Chondrocyte (in vitro differentiated cells): Measurements from ENCODE around the gene GABBR2. TPM values are rescaled to one million over a fixed set of nuclear protein-coding genes. Genes with fewer than 3 reads are reported as not detected.
A peak's percentile ranks its signal among the peaks of the same experiment; 100 is the strongest.

ENCODE experiments used
- DNase-seq: peaks from one replicate; pipeline ENCODE4 v3.0.0; 2021; ENCODE audit warnings: mixed read lengths, low spot score
- H3K27ac Mint-ChIP-seq: one replicate; pipeline ENCODE4 v1.8.0; 2021; ENCODE audit warnings: mild to moderate bottlenecking, moderate library complexity, mixed read lengths; ENCODE audit not compliant: unreplicated experiment
- H3K27me3 Mint-ChIP-seq: 2 replicates; pipeline ENCODE4 v1.8.0; 2021; ENCODE audit warnings: low read depth, mixed read lengths
- H3K36me3 Mint-ChIP-seq: 2 replicates; pipeline ENCODE4 v1.8.0; 2021; ENCODE audit warnings: low read depth, mixed read lengths
- H3K4me1 Mint-ChIP-seq: 2 replicates; pipeline ENCODE4 v1.8.0; 2021; ENCODE audit warnings: low read depth, mild to moderate bottlenecking, mixed read lengths
- H3K4me3 Mint-ChIP-seq: one replicate; pipeline ENCODE4 v1.8.0; 2021; ENCODE audit warnings: mild to moderate bottlenecking, moderate library complexity, mixed read lengths; ENCODE audit not compliant: unreplicated experiment
- H3K9me3 Mint-ChIP-seq: 2 replicates; pipeline ENCODE4 v1.8.0; 2021; ENCODE audit warnings: low read depth, mixed read lengths
- total RNA-seq: library from RNA; stranded (reverse); gene quantifications from 3 replicates; pipeline ENCODE4 v1.2.1, GENCODE V29; 2021
- TF ChIP-seq, protein P1 (sequence below): fragments of 200-600 bp; sonication (generic); IDR thresholded peaks from 2 replicates; pipeline ENCODE4 v1.5.0; 2021; ENCODE audit warnings: antibody characterized with exemption, mild to moderate bottlenecking, moderate library complexity

GABBR2 gene
- total RNA-seq, 1 donor from 2014 or later: 0.12 TPM

DNA sequence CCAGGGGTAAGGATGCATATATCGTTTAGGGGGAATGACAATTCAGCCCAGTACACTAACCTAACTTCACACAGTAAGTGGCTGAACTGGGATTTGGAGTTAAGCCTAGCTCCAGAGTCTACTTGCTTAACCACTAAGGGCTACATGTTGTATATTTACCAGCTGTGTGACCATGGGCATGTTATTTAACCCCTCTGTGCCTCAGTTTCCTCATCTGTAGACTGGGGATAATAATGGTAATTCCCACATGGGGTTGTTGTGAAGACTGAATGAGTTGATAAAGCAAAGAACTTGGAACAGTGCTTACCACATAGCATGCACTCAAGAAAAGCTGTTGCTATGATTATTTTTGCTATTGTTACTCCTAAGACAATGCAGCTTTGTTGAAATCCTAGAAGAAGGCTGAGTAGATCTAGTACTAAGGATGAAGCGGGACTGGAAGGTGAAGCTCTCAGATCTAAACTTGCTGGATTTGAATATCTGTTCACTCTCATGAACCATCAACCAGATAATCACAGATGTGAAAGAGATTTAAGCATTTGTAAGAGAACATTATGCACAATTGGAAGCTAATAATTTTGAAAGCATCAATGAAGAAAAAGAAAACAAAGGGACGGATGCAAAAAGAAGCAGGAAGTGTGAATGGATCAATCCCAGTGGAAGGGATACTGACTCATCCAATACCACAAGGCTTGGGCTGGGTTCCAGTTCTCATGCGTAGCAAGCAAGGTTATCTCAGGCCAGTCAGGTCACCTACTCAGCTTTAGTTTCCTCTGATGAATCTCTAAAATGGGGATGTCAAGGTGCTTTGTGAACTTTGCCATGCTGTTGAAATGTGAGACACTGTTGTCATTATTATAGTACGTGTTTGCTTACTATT lies 374.8 kb downstream of the GABBR2 start:
- Mint-ChIP-seq H3K4me1 (no peaks in the 10 kb centered on the region), H3K4me3 (no peak overlapping the region)
- no peak for DNase-seq

DNA sequence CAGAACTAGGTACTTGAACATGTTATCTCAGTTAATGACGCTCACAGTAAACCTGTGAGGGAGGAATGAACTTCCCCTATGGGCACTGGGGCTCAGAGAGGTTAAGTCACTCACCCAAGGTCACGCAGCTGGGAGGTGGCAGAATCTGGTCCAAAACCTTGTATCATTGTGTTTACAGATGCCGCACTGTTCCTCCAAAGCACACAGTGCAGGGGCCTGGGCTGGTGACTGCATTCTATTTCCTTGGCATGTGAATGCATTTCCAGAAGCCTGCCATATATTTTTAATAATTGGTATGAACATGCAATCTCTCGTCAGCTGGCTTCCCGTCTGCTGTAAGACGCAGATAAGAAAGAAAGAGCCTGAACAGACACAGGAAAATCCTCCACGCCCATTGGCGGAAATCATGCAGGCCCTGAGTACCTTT lies 376.3 kb downstream of the GABBR2 start:
- Mint-ChIP-seq H3K27ac (no peak overlapping the region), H3K4me3 (no peak overlapping the region), H3K4me1 (no peaks in the 10 kb centered on the region), H3K27me3 (peaks cover 30% of the 10 kb centered on the region), H3K9me3 (peaks cover 2% of the 10 kb centered on the region), H3K36me3 (no peaks in the 10 kb centered on the region)
- no peak for DNase-seq
- TF ChIP-seq, protein P1, sequence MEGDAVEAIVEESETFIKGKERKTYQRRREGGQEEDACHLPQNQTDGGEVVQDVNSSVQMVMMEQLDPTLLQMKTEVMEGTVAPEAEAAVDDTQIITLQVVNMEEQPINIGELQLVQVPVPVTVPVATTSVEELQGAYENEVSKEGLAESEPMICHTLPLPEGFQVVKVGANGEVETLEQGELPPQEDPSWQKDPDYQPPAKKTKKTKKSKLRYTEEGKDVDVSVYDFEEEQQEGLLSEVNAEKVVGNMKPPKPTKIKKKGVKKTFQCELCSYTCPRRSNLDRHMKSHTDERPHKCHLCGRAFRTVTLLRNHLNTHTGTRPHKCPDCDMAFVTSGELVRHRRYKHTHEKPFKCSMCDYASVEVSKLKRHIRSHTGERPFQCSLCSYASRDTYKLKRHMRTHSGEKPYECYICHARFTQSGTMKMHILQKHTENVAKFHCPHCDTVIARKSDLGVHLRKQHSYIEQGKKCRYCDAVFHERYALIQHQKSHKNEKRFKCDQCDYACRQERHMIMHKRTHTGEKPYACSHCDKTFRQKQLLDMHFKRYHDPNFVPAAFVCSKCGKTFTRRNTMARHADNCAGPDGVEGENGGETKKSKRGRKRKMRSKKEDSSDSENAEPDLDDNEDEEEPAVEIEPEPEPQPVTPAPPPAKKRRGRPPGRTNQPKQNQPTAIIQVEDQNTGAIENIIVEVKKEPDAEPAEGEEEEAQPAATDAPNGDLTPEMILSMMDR: no peak

More for the DNA sequence above, 374.8 kb downstream of the GABBR2 start:
- Mint-ChIP-seq H3K9me3 (peaks cover 7% of the 10 kb centered on the region), H3K36me3 (no peaks in the 10 kb centered on the region), H3K27me3 (peaks cover 36% of the 10 kb centered on the region), H3K27ac (no peak overlapping the region)
- TF ChIP-seq, protein P1: no peak

DNA sequence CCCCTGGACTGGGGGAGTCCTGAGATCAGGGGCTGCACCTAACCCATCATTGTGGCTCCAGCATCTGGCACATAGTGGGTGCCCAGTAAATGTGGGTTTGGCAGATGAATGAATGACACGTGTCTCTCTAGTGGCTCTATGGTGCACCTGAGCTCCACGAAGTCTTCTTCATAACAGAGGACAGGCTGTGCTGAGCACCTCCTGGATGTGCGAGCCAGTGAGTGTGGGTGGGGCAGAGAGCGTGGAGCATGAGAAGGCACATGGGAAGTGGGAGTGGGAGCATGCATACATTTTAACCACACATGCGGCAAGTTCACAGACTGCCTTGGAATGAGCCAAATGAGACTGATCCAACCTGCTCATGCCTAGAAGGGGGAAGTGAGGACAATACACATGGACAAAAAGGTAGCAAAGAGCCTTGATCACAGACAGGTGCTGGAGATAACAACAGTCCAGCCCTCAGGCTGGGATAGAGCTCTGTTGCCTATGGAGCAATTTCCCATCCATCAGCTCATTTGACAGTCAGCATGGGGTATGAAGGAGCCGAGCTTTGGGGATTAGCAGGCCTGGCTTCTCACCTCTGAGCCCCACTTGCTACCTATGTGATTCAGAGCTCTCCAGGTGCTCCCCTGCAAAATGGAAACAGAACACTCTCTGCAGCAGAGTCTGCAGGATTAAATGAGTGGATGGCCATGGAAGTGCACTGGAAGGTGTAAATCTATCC lies 377.0 kb downstream of the GABBR2 start:
- H3K4me3 Mint-ChIP-seq: no peak overlapping the region
- H3K27ac Mint-ChIP-seq: no peak overlapping the region
- no peaks in the 10 kb centered on the region for H3K4me1 Mint-ChIP-seq
- peaks cover 28% of the 10 kb centered on the region for H3K27me3 Mint-ChIP-seq
- no peaks in the 10 kb centered on the region for H3K9me3 Mint-ChIP-seq
- DNase-seq: peak; percentile 41
- H3K36me3 Mint-ChIP-seq: no peaks in the 10 kb centered on the region
- TF ChIP-seq, protein P1: no peak

DNA sequence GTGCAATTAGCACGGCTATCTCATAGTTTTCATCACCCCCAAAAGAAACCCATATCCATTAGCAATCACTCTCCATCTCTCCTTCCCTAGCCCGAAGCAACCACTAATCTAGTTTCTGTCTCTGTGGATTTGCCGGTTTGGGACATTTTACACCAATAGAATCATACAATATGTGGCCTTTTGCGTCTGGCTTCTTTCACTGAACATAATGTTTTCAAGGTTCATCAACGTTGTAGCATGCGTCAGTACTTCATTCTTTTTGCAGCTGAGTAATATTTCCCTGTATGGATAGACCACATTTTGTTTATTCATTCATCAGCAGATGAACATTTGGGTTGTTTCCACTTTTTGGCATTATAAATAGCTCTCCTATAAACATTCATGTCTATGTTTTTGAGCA lies 377.9 kb downstream of the GABBR2 start:
- no peaks in the 10 kb centered on the region for H3K4me1 Mint-ChIP-seq

DNA sequence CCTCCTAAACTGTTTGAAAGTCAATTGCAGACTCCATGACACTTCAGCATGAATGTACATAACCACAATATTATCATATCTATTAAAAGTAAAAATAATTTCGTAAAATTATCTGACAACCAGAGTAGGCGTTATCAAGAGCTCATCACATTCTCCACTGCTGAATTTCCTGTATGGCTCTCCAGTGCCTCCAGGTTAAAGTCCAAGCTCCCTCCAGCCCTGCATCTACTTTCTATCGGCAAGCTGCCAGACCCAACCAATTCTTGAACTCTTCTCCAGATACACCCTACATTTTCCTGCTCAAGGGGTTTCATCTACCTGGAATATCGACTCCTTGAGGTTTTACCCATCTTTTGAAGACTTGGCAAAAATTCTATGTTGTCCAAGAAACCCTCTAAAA lies 378.8 kb downstream of the GABBR2 start:
- H3K4me1 Mint-ChIP-seq: no peaks in the 10 kb centered on the region
- DNase-seq: no peak
- no peaks in the 10 kb centered on the region for H3K36me3 Mint-ChIP-seq
- H3K27me3 Mint-ChIP-seq: peaks cover 21% of the 10 kb centered on the region
- H3K27ac Mint-ChIP-seq: no peak overlapping the region
- H3K4me3 Mint-ChIP-seq: no peak overlapping the region
- TF ChIP-seq, protein P1: no peak
- no peaks in the 10 kb centered on the region for H3K9me3 Mint-ChIP-seq

More for the DNA sequence above, 377.9 kb downstream of the GABBR2 start:
- H3K27ac Mint-ChIP-seq: no peak overlapping the region
- TF ChIP-seq, protein P1: no peak
- H3K4me3 Mint-ChIP-seq: no peak overlapping the region
- peaks cover 24% of the 10 kb centered on the region for H3K27me3 Mint-ChIP-seq
- H3K9me3 Mint-ChIP-seq: no peaks in the 10 kb centered on the region
- no peaks in the 10 kb centered on the region for H3K36me3 Mint-ChIP-seq
- no peak for DNase-seq
